Endothelial cell of umbilical vein (primary cell): ENCODE measurements around the gene GMPPA. TPM values are rescaled to one million over a fixed set of nuclear protein-coding genes. Genes with fewer than 3 reads are reported as not detected.

Experiments used
- BruUV-seq: library from RNA; stranded (reverse); fragments of 400-500 nt; replicated peaks from 2 replicates; lab custom pipeline; 2021; lab: Mats Ljungman, UMichigan
- CTCF ChIA-PET: fragments of 300-600, 350-600 bp; sonication (Branson Sonifier 250); formaldehyde crosslinking; loops from one replicate; lab custom pipeline; 2021; ENCODE audit warnings: antibody characterized with exemption, inconsistent platforms; lab: Charles Lee
- POLR2A ChIA-PET: fragments of 300-600, 350-600 bp; sonication (Branson Sonifier 250); formaldehyde crosslinking; loops from one replicate; lab custom pipeline; 2021; ENCODE audit warnings: antibody characterized with exemption, inconsistent platforms; lab: Charles Lee
- DNase-seq: peaks from one replicate; pipeline ENCODE4 v3.0.0-alpha.2; 2011; ENCODE audit warnings: low read depth, low spot score
- FAIRE-seq: peaks from 2 replicates; lab custom pipeline; 2011; peaks lifted over from hg19 to GRCh38; lab: Jason Lieb, UNC
- H2AFZ ChIP-seq: 2 replicates; pipeline ENCODE4 v1.6.0; 2012; ENCODE audit warnings: low read depth, low read length, control low read depth, inconsistent platforms
- H3K27ac ChIP-seq: 2 replicates; pipeline ENCODE4 v1.5.1; 2011; ENCODE audit warnings: low read depth, mild to moderate bottlenecking, control low read depth, low read length, moderate library complexity; ENCODE audit not compliant: insufficient read depth
- H3K27me3 ChIP-seq, 2 experiments: 2 replicates each; pipeline versions ENCODE4 v1.6.0 to v1.6.1; 2011; ENCODE audit warnings: low read length in 2 of 2, mixed read lengths in 1 of 2; ENCODE audit not compliant: control insufficient read depth in 2 of 2, insufficient read depth in 2 of 2
- H3K36me3 ChIP-seq, 2 experiments: 2 replicates in 1 of 2; 3 replicates in 1 of 2; pipeline ENCODE4 v1.5.1; 2011; ENCODE audit warnings: low read length in 2 of 2, mild to moderate bottlenecking in 1 of 2, moderate library complexity in 1 of 2; ENCODE audit not compliant: control insufficient read depth in 2 of 2, insufficient read depth in 2 of 2; ENCODE audit errors: extremely low read depth in 1 of 2
- H3K4me1 ChIP-seq: 3 replicates; pipeline ENCODE4 v1.5.1; 2011; ENCODE audit warnings: mild to moderate bottlenecking, low read length; ENCODE audit not compliant: control insufficient read depth, insufficient read depth; ENCODE audit errors: extremely low read depth
- H3K4me2 ChIP-seq: 2 replicates; pipeline ENCODE4 v1.6.1; 2011; ENCODE audit warnings: low read length, control low read depth, mixed read lengths; ENCODE audit not compliant: insufficient read depth
- H3K4me3 ChIP-seq, 3 experiments: fragments of 200-600 bp in 1 of 3; sonication (generic), shearing (Covaris generic) in 1 of 3; replicated peaks in 1 of 3; 2 replicates each; pipeline ENCODE4 v1.5.1; 2011 to 2016; ENCODE audit warnings: control low read depth in 3 of 3, low read length in 3 of 3, mild to moderate bottlenecking in 2 of 3, inconsistent platforms in 1 of 3, low read depth in 1 of 3, moderate library complexity in 1 of 3; ENCODE audit not compliant: insufficient read depth in 1 of 3
- H3K79me2 ChIP-seq: 2 replicates; pipeline ENCODE4 v1.6.0; 2012; ENCODE audit warnings: low read length, inconsistent platforms; ENCODE audit not compliant: control insufficient read depth, insufficient read depth
- H3K9ac ChIP-seq: replicated peaks from 2 replicates; pipeline ENCODE3; 2011; ENCODE audit warnings: low read length, control low read depth; ENCODE audit not compliant: insufficient read depth; ENCODE audit errors: extremely low read depth
- H3K9me1 ChIP-seq: replicated peaks from 3 replicates; pipeline ENCODE4 v1.6.0; 2011; ENCODE audit warnings: mild to moderate bottlenecking, low read length; ENCODE audit not compliant: control insufficient read depth, insufficient read depth; ENCODE audit errors: extremely low read depth
- H3K9me3 ChIP-seq: replicated peaks from 2 replicates; pipeline ENCODE4 v1.5.1; 2012; ENCODE audit warnings: low read length, inconsistent platforms; ENCODE audit not compliant: control insufficient read depth, insufficient read depth
- H4K20me1 ChIP-seq: replicated peaks from 2 replicates; pipeline ENCODE3; 2011; ENCODE audit warnings: mild to moderate bottlenecking, low read length; ENCODE audit not compliant: control insufficient read depth, insufficient read depth; ENCODE audit errors: extremely low read depth
- EZH2 ChIP-seq: IDR thresholded peaks from 2 replicates; pipeline ENCODE4 v1.6.1; 2012; ENCODE audit warnings: borderline replicate concordance, low read depth, mild to moderate bottlenecking, moderate library complexity, low read length, inconsistent platforms; ENCODE audit not compliant: severe bottlenecking
- FOS ChIP-seq: IDR thresholded peaks from 2 replicates; pipeline ENCODE4 v1.6.1; 2011; ENCODE audit warnings: mild to moderate bottlenecking, low read length, moderate library complexity, borderline replicate concordance; ENCODE audit not compliant: insufficient read depth
- GATA2 ChIP-seq: IDR thresholded peaks from 2 replicates; pipeline ENCODE4 v1.7.0; 2011; ENCODE audit warnings: low read depth, mild to moderate bottlenecking, moderate library complexity, mixed read lengths, low read length; ENCODE audit not compliant: insufficient read length, insufficient read depth
- JUN ChIP-seq: IDR thresholded peaks from 2 replicates; pipeline ENCODE4 v1.6.1; 2011; ENCODE audit warnings: borderline replicate concordance, low read depth; ENCODE audit not compliant: insufficient read length, insufficient read depth
- MYC ChIP-seq: IDR thresholded peaks from one replicate; pipeline ENCODE4 v1.6.1; 2011; ENCODE audit warnings: mild to moderate bottlenecking, low read depth, low read length
- POLR2A ChIP-seq: IDR thresholded peaks from 2 replicates; pipeline ENCODE4 v1.6.1; 2012; ENCODE audit warnings: low read depth, mild to moderate bottlenecking, control low read depth, low read length
- POLR2AphosphoS5 ChIP-seq: IDR thresholded peaks from 2 replicates; pipeline ENCODE4 v1.6.1; 2012; ENCODE audit warnings: low read depth, mild to moderate bottlenecking, control low read depth, low read length, moderate library complexity; ENCODE audit not compliant: insufficient read depth
- dilution Hi-C: fragments of 300-500 bp; cut with MboI; formaldehyde crosslinking; loops from one replicate; pipeline ENCODE4 v1.15.0; 2019; ENCODE audit warnings: low sequenced_read_pairs; ENCODE audit not compliant: extremely low pct_ligation_motif_present
- intact Hi-C: fragments of 100-400 bp; cut with micrococcal nuclease; formaldehyde crosslinking; loops from one replicate; pipeline ENCODE4 v1.10.0; 2022
- polyA plus RNA-seq, 4 experiments: library from polyadenylated mRNA; depleted of rRNA in 3 of 4; stranded (reverse) in 3 of 4; unstranded in 1 of 4; fragments of >200 nt; gene quantifications; 2 replicates each; pipeline versions ENCODE4 v1.2.1 to v1.2.3, GENCODE V29; 2011 to 2012; ENCODE audit warnings: missing spikeins in 1 of 4
- total RNA-seq: library from RNA; stranded (reverse); gene quantifications from 2 replicates; pipeline ENCODE4 v1.2.3, GENCODE V29; 2021
- TF ChIP-seq, protein P1 (sequence below), 2 donors: IDR thresholded peaks; 1 replicate in 1 of 2; 2 replicates in 1 of 2; pipeline ENCODE4 v1.5.1; 2011; ENCODE audit warnings: low read length in 2 of 2, mild to moderate bottlenecking in 2 of 2, moderate library complexity in 2 of 2, control low read depth in 1 of 2, inconsistent platforms in 1 of 2, low read depth in 1 of 2; ENCODE audit not compliant: insufficient read depth in 1 of 2; ENCODE audit errors: extremely low read depth in 1 of 2
- TF ChIP-seq, protein P2 (sequence below): IDR thresholded peaks from 2 replicates; pipeline ENCODE4 v1.6.1; 2011; ENCODE audit not compliant: insufficient read depth, insufficient read length

Gene GMPPA
- total and polyA plus RNA-seq, 2 donors (not counting 3 experiments of a cell fraction or from before 2014, with no cell fraction given), result 39.1 to 104 TPM

DNA sequence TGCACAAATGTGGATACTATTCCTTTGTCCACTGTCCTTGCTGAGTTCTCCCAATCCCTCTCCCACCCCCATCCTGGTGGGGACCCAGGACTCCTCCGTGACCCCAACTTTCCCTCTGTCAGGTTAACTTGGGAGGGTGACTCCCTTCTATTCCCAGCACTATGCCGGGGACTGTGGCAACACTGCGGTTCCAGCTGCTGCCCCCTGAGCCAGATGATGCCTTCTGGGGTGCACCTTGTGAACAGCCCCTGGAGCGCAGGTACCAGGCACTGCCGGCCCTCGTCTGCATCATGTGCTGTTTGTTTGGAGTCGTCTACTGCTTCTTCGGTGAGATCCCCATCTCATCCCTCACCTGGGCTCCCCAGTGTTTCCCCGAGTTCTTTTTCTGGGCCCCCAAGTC lies 45.9 kb downstream of the GMPPA start:
- H3K4me1 ChIP-seq, result peaks cover 7% of the 10 kb centered on the region
- H3K36me3 ChIP-seq, result no peaks in the 10 kb centered on the region
- DNase-seq, result no peak
- H3K9me3 ChIP-seq, result no peaks in the 10 kb centered on the region
- peaks cover 23% of the 10 kb centered on the region in 2 experiments for H3K27me3 ChIP-seq
- H3K9me1 ChIP-seq, result no peaks in the 10 kb centered on the region
- no peak overlapping the region for H3K4me2 ChIP-seq
- BruUV-seq, result no TSS peak
- H4K20me1 ChIP-seq, result no peaks in the 10 kb centered on the region
- no peak overlapping the region for H2AFZ ChIP-seq
- no peak overlapping the region for H3K4me3 ChIP-seq
- no peak for FAIRE-seq
- CTCF ChIA-PET, result interaction anchor here (1.3 to 4.5 kb wide), 2 partner anchors 14 to 16 kb away, joined by 7 to 25 read pairs; no protein-coding TSS in a partner anchor
- TF ChIP-seq FOS (no peak), POLR2AphosphoS5 (no peak), POLR2A (no peak), GATA2 (no peak), MYC (no peak), JUN (no peak), EZH2 (no peak)
- TF ChIP-seq, protein P1, sequence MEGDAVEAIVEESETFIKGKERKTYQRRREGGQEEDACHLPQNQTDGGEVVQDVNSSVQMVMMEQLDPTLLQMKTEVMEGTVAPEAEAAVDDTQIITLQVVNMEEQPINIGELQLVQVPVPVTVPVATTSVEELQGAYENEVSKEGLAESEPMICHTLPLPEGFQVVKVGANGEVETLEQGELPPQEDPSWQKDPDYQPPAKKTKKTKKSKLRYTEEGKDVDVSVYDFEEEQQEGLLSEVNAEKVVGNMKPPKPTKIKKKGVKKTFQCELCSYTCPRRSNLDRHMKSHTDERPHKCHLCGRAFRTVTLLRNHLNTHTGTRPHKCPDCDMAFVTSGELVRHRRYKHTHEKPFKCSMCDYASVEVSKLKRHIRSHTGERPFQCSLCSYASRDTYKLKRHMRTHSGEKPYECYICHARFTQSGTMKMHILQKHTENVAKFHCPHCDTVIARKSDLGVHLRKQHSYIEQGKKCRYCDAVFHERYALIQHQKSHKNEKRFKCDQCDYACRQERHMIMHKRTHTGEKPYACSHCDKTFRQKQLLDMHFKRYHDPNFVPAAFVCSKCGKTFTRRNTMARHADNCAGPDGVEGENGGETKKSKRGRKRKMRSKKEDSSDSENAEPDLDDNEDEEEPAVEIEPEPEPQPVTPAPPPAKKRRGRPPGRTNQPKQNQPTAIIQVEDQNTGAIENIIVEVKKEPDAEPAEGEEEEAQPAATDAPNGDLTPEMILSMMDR (IDR thresholded peaks at IDR 0.05; ENCODE audit: extremely low read depth in 1 of 2, insufficient read depth in 1 of 2, low read depth in 1 of 2, low read length in 2 of 2), result no peak
- TF ChIP-seq, protein P2, sequence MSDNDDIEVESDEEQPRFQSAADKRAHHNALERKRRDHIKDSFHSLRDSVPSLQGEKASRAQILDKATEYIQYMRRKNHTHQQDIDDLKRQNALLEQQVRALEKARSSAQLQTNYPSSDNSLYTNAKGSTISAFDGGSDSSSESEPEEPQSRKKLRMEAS, result no peak
- dilution Hi-C loops, result no loop called here
- POLR2A ChIA-PET, result no interaction called here
- H3K9ac ChIP-seq, result no peak overlapping the region
- intact Hi-C loops, result no loop called here
- no peaks in the 10 kb centered on the region for H3K79me2 ChIP-seq
- H3K27ac ChIP-seq, result no peak overlapping the region
